Measurements from ENCODE around the gene VAC14.

GRCh38 chr16:70767377-70768202 lies 33.4 kb downstream of the VAC14 start:
- TF ChIP-seq CTCF (IDR thresholded peaks at IDR 0.05; ENCODE audit: control extremely low read depth in 1 of 3, insufficient read depth in 1 of 3, low read depth in 1 of 3, low read length in 3 of 3): no peak
- no peak for TF ChIP-seq RAD21 (IDR thresholded peaks at IDR 0.05 in 1 of 2, conservative IDR thresholded peaks at IDR 0.05 in 1 of 2; ENCODE audit: low read depth in 2 of 2, low read length in 2 of 2)
- no peak for TF ChIP-seq MAX (IDR thresholded peaks at IDR 0.05)
- no peak for TF ChIP-seq CREB1 (IDR thresholded peaks at IDR 0.05)
- TF ChIP-seq KDM1A (IDR thresholded peaks at IDR 0.05; ENCODE audit: borderline replicate concordance, low read length): no peak
- no peak for TF ChIP-seq CHD2 (IDR thresholded peaks at IDR 0.05; ENCODE audit: low read length)
- TF ChIP-seq JUN (IDR thresholded peaks at IDR 0.05; ENCODE audit: low read depth, low read length): no peak
- TF ChIP-seq EZH2 (IDR thresholded peaks at IDR 0.05; ENCODE audit: low read depth, low read length, severe bottlenecking): no peak
- TF ChIP-seq POLR2A (IDR thresholded peaks at IDR 0.05; ENCODE audit: control extremely low read depth in 1 of 2, low read depth in 2 of 2, low read length in 2 of 2): no peak
- no peak for TF ChIP-seq MAFK (IDR thresholded peaks at IDR 0.05; ENCODE audit: low read depth, low read length)
